ENCODE results near the gene IRF5.

GRCh38 chr7:128894101-128894440, 43.7 kb upstream of the IRF5 start:
- TF ChIP-seq SUZ12 (IDR thresholded peaks at IDR 0.05; ENCODE audit: extremely low read depth, insufficient read depth, insufficient read length) (no peak), ZNF274 (IDR thresholded peaks at IDR 0.05; ENCODE audit: low read depth, low read length) (no peak)

All from NT2/D1 (cell line).